Measurements from ENCODE around the gene SETD7. TPM values are rescaled to one million over a fixed set of nuclear protein-coding genes. Genes with fewer than 3 reads are reported as not detected.

The SETD7 gene
- total RNA-seq, 1 donor, result 99.5 TPM

DNA sequence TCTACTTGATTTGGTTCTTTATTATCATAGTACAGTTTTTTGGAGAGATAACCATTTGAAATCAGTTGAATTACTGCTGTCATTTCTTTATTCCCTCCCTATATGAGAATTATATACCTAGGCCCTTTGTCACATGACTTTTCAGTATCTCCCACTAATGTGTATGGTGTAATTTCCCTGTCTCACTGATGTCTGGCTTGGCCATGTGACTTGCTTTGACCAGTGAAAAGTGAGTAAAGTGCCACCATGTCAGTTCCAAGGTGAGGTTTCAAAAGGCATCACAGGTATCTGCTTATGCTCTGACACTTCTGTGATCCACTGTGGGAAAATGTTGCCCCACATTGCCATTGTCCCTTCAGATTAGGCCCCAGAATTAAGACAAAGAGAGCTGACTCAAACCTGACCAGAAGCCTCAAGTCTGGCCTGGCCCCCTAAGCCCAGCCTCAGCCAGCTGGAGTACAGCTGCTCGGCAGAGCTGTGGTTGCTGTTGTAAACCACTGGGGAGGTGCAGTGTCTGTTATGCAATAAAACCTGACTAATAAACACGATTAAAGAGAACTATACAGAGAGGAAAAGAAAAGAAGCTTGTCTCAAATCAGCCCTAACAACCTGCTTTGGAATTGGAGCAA lies 27.5 kb downstream of the SETD7 start:
- Histone ChIP-seq H3K27ac (ENCODE audit: low read depth, low read length) (peak overlapping the region; percentile 59), H3K4me2 (ENCODE audit: insufficient read depth, low read length) (no peak overlapping the region), H3K4me3 (ENCODE audit: insufficient read depth, low read length) (no peak overlapping the region), H3K4me1 (ENCODE audit: insufficient read depth, low read length) (peaks cover 14% of the 10 kb centered on the region), H3K9me3 (ENCODE audit: low read depth, low read length) (no peaks in the 10 kb centered on the region), H4K20me1 (ENCODE audit: insufficient read depth, low read length) (peaks cover 12% of the 10 kb centered on the region), H3K36me3 (ENCODE audit: insufficient read depth, low read length) (peaks cover 48% of the 10 kb centered on the region), H3K27me3 (ENCODE audit: insufficient read depth, low read length) (no peaks in the 10 kb centered on the region), H2AFZ (ENCODE audit: low read length) (no peak overlapping the region), H3K79me2 (ENCODE audit: insufficient read depth, low read length) (peaks cover 8% of the 10 kb centered on the region)
- TF ChIP-seq CTCF (IDR thresholded peaks at IDR 0.05; ENCODE audit: extremely low read depth, low read depth, low read length), result no peak
- DNase-seq (ENCODE audit: insufficient read length, low spot score, missing footprints), result peak; percentile 87

- Histone ChIP-seq H3K4me3 (ENCODE audit: insufficient read depth, low read length) (no peak overlapping the region), H3K4me1 (ENCODE audit: insufficient read depth, low read length) (peaks cover 14% of the 10 kb centered on the region), H3K27me3 (ENCODE audit: insufficient read depth, low read length) (no peaks in the 10 kb centered on the region), H2AFZ (ENCODE audit: low read length) (no peak overlapping the region), H3K4me2 (ENCODE audit: insufficient read depth, low read length) (no peak overlapping the region), H3K79me2 (ENCODE audit: insufficient read depth, low read length) (no peaks in the 10 kb centered on the region), H3K9me3 (ENCODE audit: low read depth, low read length) (no peaks in the 10 kb centered on the region), H4K20me1 (ENCODE audit: insufficient read depth, low read length) (peaks cover 5% of the 10 kb centered on the region), H3K36me3 (ENCODE audit: insufficient read depth, low read length) (peaks cover 45% of the 10 kb centered on the region), H3K27ac (ENCODE audit: low read depth, low read length) (no peak overlapping the region)
- DNase-seq (ENCODE audit: insufficient read length, low spot score, missing footprints), result no peak
- no peak for TF ChIP-seq CTCF (IDR thresholded peaks at IDR 0.05; ENCODE audit: extremely low read depth, low read depth, low read length)
Observed at GRCh38 chr4:139526928-139527327, 29.1 kb downstream of the SETD7 start.

- no peak for TF ChIP-seq CTCF (IDR thresholded peaks at IDR 0.05; ENCODE audit: extremely low read depth, low read depth, low read length)
- Histone ChIP-seq H3K27ac (ENCODE audit: low read depth, low read length) (no peak overlapping the region), H3K36me3 (ENCODE audit: insufficient read depth, low read length) (peaks cover 55% of the 10 kb centered on the region), H2AFZ (ENCODE audit: low read length) (no peak overlapping the region), H3K4me3 (ENCODE audit: insufficient read depth, low read length) (no peak overlapping the region), H4K20me1 (ENCODE audit: insufficient read depth, low read length) (peaks cover 2% of the 10 kb centered on the region), H3K27me3 (ENCODE audit: insufficient read depth, low read length) (no peaks in the 10 kb centered on the region), H3K4me2 (ENCODE audit: insufficient read depth, low read length) (no peak overlapping the region), H3K79me2 (ENCODE audit: insufficient read depth, low read length) (no peaks in the 10 kb centered on the region), H3K9me3 (ENCODE audit: low read depth, low read length) (no peaks in the 10 kb centered on the region), H3K4me1 (ENCODE audit: insufficient read depth, low read length) (peaks cover 14% of the 10 kb centered on the region)
- no peak for DNase-seq (ENCODE audit: insufficient read length, low spot score, missing footprints)
Observed at GRCh38 chr4:139525414-139525813, 30.6 kb downstream of the SETD7 start.

DNA sequence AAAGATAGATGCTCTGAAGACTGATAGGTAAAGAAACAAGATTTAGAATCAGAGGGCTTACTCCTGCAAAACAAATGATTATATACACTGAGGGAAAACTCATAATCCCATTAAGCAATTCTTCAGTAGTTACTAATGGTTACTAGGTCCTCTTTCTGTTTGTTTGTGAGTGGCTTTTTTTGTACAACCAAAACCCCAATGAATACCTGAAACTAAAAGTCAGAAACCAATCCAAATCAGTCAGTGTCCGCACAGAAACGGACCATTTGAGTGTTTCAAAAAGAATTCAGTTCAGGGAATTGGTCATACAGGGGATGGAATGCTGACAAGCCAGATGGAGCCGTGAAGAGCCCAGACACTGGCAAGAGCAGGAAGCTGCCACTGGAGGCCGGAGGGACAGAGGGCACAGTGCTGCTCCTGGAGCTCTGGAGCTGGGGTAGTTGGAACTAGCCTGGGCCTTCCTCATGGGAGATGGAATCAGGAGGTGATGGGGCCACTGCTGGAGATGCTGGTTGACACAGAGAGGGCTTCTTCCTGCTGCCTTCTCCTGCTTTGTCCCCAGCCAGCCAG lies 31.9 kb downstream of the SETD7 start:
- no peak for TF ChIP-seq CTCF (IDR thresholded peaks at IDR 0.05; ENCODE audit: extremely low read depth, low read depth, low read length)
- Histone ChIP-seq H3K4me2 (ENCODE audit: insufficient read depth, low read length) (no peak overlapping the region), H4K20me1 (ENCODE audit: insufficient read depth, low read length) (peaks cover 2% of the 10 kb centered on the region), H3K4me3 (ENCODE audit: insufficient read depth, low read length) (no peak overlapping the region), H3K9me3 (ENCODE audit: low read depth, low read length) (no peaks in the 10 kb centered on the region), H3K36me3 (ENCODE audit: insufficient read depth, low read length) (peaks cover 65% of the 10 kb centered on the region), H3K27ac (ENCODE audit: low read depth, low read length) (no peak overlapping the region), H3K79me2 (ENCODE audit: insufficient read depth, low read length) (no peaks in the 10 kb centered on the region), H3K27me3 (ENCODE audit: insufficient read depth, low read length) (no peaks in the 10 kb centered on the region), H2AFZ (ENCODE audit: low read length) (no peak overlapping the region), H3K4me1 (ENCODE audit: insufficient read depth, low read length) (peaks cover 11% of the 10 kb centered on the region)
- no peak for DNase-seq (ENCODE audit: insufficient read length, low spot score, missing footprints)

Measured in osteoblast (primary cell).